Measurements from ENCODE around the gene RWDD3. TPM values are rescaled to one million over a fixed set of nuclear protein-coding genes. Genes with fewer than 3 reads are reported as not detected.

Gene RWDD3
- 9.9 and 10.4 TPM in 2 replicates for total RNA-seq

GRCh38 chr1:95233737-95234500 is at the start of gene RWDD3:
Gene RWDD3, plus strand, starts transcription at chr1:95234210. Its CDS starts 21 bp downstream, at chr1:95234231.

Other genes starting within 250 kb of the RWDD3 start
- gene ALG14, start 161.3 kb upstream of the RWDD3 start, total RNA-seq: 2.9 TPM in 2 replicates
- under 0.01 and 1.2 TPM in 2 replicates for gene TLCD4, start 116.9 kb upstream of the RWDD3 start, total RNA-seq

Data from subcutaneous preadipocyte (primary cell).